Raji (cell line): Measurements from ENCODE around the gene CYFIP1.

Experiments used
- POLR2A ChIP-seq: IDR thresholded peaks from 2 replicates; pipeline ENCODE4 v1.6.1; 2011; ENCODE audit warnings: low read depth, low read length, control low read depth; ENCODE audit not compliant: insufficient read depth

Gene CYFIP1

GRCh38 chr15:22974745-22975144 is 5.4 kb downstream of the CYFIP1 start:
- TF ChIP-seq POLR2A, result no peak

GRCh38 chr15:22973987-22974386 is 6.2 kb downstream of the CYFIP1 start:
- no peak for TF ChIP-seq POLR2A

GRCh38 chr15:22973286-22973685 is 6.9 kb downstream of the CYFIP1 start:
- no peak for TF ChIP-seq POLR2A

GRCh38 chr15:22969489-22969888 is 10.7 kb downstream of the CYFIP1 start:
- TF ChIP-seq POLR2A, result no peak

GRCh38 chr15:22968366-22968765 is 11.8 kb downstream of the CYFIP1 start:
- TF ChIP-seq POLR2A, result no peak

- no peak for TF ChIP-seq POLR2A
These were observed 12.9 kb downstream of the CYFIP1 start for GRCh38 chr15:22967084-22967770.

- TF ChIP-seq POLR2A, result no peak
These were observed 13.7 kb downstream of the CYFIP1 start for GRCh38 chr15:22966321-22967083.

- no peak for TF ChIP-seq POLR2A
These were observed 16.5 kb downstream of the CYFIP1 start for GRCh38 chr15:22963641-22964040.

- no peak for TF ChIP-seq POLR2A
These were observed 17.6 kb downstream of the CYFIP1 start for GRCh38 chr15:22962611-22963010.

- TF ChIP-seq POLR2A, result no peak
These were observed 18.4 kb downstream of the CYFIP1 start for GRCh38 chr15:22961762-22962161.

- TF ChIP-seq POLR2A, result no peak
These were observed 19.6 kb downstream of the CYFIP1 start for GRCh38 chr15:22960556-22960955.

GRCh38 chr15:22960126-22960525 is 20.0 kb downstream of the CYFIP1 start:
- TF ChIP-seq POLR2A, result no peak

GRCh38 chr15:22959321-22960101 is 20.7 kb downstream of the CYFIP1 start:
- no peak for TF ChIP-seq POLR2A

- no peak for TF ChIP-seq POLR2A
These were observed 21.5 kb downstream of the CYFIP1 start for GRCh38 chr15:22958487-22959280.

GRCh38 chr15:22956978-22957260 is 23.2 kb downstream of the CYFIP1 start:
- no peak for TF ChIP-seq POLR2A

GRCh38 chr15:22956257-22956977 is 23.8 kb downstream of the CYFIP1 start:
- no peak for TF ChIP-seq POLR2A
